Stimulated activated naive CD8-positive, alpha-beta T cell treated with anti-CD3 and anti-CD28 coated beads, Interleukin-15, amount 100 ng/mL, for 72 hours (primary cell): Measurements from ENCODE around the gene HABP4.
A peak's percentile ranks its signal among the peaks of the same experiment; 100 is the strongest.

ENCODE experiments used
- ATAC-seq: fragments of 150-1000 bp; cut with Tn5 transposase; 2 replicates; pipeline ENCODE4 v1.10.0; 2021; ENCODE audit warnings: mild to moderate bottlenecking, moderate library complexity
- DNase-seq, 2 donors: peaks; one replicate each; pipeline ENCODE4 v3.0.0; 2021 to 2022
- H3K27ac Mint-ChIP-seq, 2 donors: one replicate each; pipeline ENCODE4 v1.8.0; 2022; ENCODE audit warnings: mild to moderate bottlenecking in 2 of 2, mixed read lengths in 2 of 2, moderate library complexity in 2 of 2
- H3K27me3 Mint-ChIP-seq: one replicate; pipeline ENCODE4 v1.8.0; 2022; ENCODE audit warnings: mixed read lengths
- H3K4me1 Mint-ChIP-seq: one replicate; pipeline ENCODE4 v1.8.0; 2022; ENCODE audit warnings: mild to moderate bottlenecking, mixed read lengths
- H3K4me3 Mint-ChIP-seq, 2 donors: one replicate each; pipeline ENCODE4 v1.8.0; 2022; ENCODE audit warnings: mild to moderate bottlenecking in 2 of 2, mixed read lengths in 2 of 2, moderate library complexity in 1 of 2
- H3K9me3 Mint-ChIP-seq, 2 donors: one replicate each; pipeline ENCODE4 v1.8.0; 2022; ENCODE audit warnings: mixed read lengths in 2 of 2

HABP4 gene

DNA sequence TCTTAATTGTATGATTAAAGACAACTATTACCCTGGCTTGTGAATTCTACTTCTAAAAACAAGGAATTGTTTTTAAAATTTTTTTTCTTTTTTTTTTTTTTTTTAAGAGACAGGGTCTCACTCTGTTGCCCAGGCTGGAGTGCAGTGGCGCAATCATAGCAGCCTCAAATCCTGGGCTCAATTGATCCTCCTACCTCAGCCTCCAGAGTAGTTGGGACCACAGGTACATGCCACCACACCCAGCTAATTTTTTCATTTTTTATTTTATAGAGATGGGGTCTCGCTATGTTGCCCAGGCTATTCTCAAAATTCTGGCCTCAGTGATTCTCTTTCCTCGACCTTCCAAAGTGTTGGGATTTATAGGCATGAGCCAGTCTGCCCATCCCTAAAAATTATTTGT, 62.3 kb downstream of the HABP4 start:
- Mint-ChIP-seq H3K4me1 (peaks cover 13% of the 10 kb centered on the region), H3K27me3 (no peaks in the 10 kb centered on the region), H3K27ac (no peak overlapping the region), H3K4me3 (no peak overlapping the region), H3K9me3 (no peaks in the 10 kb centered on the region)
- DNase-seq: no peak
- ATAC-seq: no peak

DNA sequence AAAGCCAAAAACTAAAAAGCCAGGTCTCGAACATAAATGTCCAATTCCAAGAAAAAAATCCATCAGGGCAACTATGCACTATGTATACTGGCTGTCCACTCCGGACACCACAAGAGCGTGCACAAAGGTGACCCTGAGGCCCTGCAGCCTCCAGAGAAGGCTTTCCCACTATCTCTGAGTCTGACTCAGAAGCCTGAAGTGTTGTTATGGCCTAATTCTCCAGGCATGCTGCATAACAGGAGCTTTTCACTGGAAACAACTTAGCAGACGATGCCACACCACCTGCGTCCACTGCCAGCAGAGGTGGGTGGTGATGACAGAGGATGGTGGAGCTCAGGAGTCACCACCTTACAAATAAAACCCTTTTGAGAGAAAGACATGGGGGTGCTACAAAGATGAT, 63.7 kb downstream of the HABP4 start:
- no peak overlapping the region for H3K27ac Mint-ChIP-seq
- H3K27me3 Mint-ChIP-seq: no peaks in the 10 kb centered on the region
- ATAC-seq: no peak

DNA sequence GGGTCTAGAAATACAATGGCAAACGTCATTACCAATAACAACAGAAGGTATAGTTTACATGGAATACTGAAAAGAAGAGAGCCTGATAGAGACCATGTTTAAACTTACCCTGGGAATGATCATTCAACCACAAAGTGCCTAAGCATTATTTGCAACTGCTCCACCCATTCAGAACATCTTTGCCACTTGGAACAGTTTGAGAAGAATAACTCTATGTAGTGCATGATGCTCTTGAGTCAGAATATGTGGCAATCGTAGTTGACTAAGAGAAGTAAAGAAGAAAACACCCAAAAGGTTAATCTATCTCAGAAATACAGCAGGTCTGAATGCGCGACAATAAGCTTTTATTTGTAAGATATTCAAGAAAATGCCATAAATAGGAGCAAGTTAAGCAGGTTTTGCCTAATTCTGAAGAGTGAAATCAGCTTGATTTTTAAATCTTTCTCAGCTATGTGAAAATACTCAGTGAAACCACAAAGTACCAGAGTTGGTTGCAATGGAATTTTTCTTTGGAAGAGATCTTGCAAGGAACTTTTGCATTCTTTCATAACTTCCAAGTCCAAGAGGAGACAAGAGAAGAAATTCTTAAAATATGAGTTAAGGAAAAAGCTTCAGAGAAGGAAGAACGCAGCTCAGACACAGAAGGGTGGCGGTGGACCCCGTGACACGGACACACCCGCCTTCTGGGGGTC, 64.3 kb downstream of the HABP4 start:
- H3K9me3 Mint-ChIP-seq: no peaks in the 10 kb centered on the region

More for the DNA sequence above, 63.7 kb downstream of the HABP4 start:
- Mint-ChIP-seq H3K9me3 (no peaks in the 10 kb centered on the region), H3K4me3 (no peak overlapping the region), H3K4me1 (peaks cover 13% of the 10 kb centered on the region)
- DNase-seq: no peak

DNA sequence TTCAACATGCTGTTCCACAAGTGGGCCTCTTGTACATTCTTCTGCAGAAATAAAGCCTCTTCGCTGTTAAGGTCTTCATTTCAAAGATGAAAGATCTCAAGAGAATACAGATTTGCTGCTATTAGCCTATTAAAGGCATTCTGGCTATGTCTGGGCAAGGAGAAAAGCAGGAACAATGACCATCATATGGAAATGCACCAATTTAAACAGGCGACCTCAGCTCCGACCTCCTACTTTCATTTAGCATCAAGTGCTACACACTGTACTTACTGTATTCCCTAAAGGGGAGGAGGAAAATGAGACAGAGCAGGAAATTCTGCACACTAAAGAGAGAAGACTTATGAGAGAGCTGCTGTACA, 64.8 kb downstream of the HABP4 start:
- no peaks in the 10 kb centered on the region for H3K9me3 Mint-ChIP-seq
- DNase-seq (no peak), ATAC-seq (no peak)
- no peak overlapping the region for H3K27ac Mint-ChIP-seq
- no peaks in the 10 kb centered on the region for H3K27me3 Mint-ChIP-seq
- H3K4me3 Mint-ChIP-seq: no peak overlapping the region
- peaks cover 8% of the 10 kb centered on the region for H3K4me1 Mint-ChIP-seq

More for the DNA sequence above, 64.3 kb downstream of the HABP4 start:
- no peak for DNase-seq
- ATAC-seq: no peak
- H3K27me3 Mint-ChIP-seq: no peaks in the 10 kb centered on the region
- peaks cover 13% of the 10 kb centered on the region for H3K4me1 Mint-ChIP-seq
- H3K27ac Mint-ChIP-seq: no peak overlapping the region
- H3K4me3 Mint-ChIP-seq: no peak overlapping the region

DNA sequence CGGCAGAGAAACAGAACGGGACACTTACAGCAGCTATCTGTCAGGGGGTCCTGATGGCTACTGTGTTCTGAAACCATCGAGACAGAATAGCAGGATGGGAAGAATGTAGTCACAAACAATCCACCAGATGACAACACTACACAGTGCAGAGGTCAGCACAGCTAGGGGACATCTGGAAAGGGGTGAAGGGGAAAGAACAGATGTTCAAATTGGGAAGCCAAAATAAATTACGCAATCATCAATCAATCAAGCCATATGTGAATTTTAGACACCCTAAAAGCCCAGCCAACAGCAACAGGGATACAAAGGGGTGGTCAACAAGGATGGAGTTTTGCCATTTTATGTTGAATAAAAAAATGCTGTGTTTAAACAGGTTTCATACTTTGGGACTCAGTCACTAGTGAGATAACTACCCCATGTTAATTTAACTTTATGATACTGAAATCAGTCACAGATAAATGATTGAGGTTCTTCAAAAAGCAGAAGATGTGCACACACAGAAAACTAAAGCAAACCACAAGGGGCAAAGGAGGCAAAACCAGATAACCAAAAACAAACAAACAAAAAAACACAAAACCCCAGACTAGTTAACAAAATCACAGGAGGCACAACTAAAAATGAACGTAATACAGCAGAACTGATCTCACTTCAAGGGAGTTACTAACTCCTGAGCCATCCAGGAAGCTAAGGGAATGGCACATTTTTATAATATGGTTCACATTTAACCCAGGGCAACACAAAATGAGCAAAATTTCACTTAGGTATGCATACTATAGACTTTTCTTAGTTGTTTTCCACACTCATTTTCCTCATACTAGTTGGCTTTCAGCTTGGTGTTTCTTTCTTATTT, 65.9 kb downstream of the HABP4 start:
- Mint-ChIP-seq H3K27me3 (no peaks in the 10 kb centered on the region), H3K4me1 (no peaks in the 10 kb centered on the region), H3K4me3 (no peak overlapping the region), H3K9me3 (no peaks in the 10 kb centered on the region), H3K27ac (peak overlapping the region in 1 of 2 donors; percentile 3)
- DNase-seq (no peak), ATAC-seq (no peak)

DNA sequence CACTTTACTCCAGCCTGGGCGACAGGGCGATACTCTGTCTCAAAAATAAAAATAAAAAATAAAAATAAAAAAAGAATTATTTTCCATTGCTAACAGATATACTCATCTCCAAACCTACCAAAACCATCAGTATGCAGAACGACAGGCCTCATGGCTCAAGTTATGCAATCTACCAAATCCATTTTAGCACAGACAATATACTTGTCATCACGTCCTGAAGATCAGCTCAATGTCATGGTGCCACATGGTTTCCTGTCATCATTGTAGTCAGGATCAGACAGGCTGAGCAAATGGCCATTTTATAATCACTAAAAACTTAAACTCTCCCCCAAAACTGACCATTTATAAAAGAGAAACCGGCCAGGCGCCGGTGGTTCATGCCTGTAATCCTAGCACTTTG, 69.1 kb downstream of the HABP4 start:
- H3K27me3 Mint-ChIP-seq: no peaks in the 10 kb centered on the region
- peaks cover 15% of the 10 kb centered on the region for H3K4me1 Mint-ChIP-seq
- no peak overlapping the region for H3K4me3 Mint-ChIP-seq
- H3K27ac Mint-ChIP-seq: no peak overlapping the region
- DNase-seq: no peak
- no peak for ATAC-seq
- no peaks in the 10 kb centered on the region for H3K9me3 Mint-ChIP-seq

DNA sequence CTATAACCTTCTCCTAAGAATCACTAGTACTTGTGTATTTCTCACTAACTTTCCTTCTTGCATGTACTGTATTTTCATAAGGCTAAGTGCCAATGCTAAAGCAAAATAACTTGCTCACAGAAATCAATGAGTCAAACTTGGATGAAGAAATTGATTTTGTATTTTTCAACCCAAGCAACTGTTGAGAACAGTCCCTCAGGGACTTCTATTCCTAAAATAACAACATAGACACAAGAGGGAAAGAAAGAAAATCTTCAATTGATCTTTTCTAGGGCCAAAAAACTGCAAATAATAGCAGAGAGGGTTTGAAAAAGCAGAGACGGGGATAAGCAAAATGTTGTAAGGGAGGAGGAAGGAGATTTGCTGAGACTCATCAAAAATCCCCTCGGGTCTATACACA, 69.8 kb downstream of the HABP4 start:
- no peak overlapping the region for H3K4me3 Mint-ChIP-seq
- no peak for ATAC-seq
- peak overlapping the region in 1 of 2 donors; percentile 6 for H3K27ac Mint-ChIP-seq
- H3K9me3 Mint-ChIP-seq: no peaks in the 10 kb centered on the region
- no peaks in the 10 kb centered on the region for H3K27me3 Mint-ChIP-seq
- peaks cover 15% of the 10 kb centered on the region for H3K4me1 Mint-ChIP-seq
- DNase-seq: no peak

DNA sequence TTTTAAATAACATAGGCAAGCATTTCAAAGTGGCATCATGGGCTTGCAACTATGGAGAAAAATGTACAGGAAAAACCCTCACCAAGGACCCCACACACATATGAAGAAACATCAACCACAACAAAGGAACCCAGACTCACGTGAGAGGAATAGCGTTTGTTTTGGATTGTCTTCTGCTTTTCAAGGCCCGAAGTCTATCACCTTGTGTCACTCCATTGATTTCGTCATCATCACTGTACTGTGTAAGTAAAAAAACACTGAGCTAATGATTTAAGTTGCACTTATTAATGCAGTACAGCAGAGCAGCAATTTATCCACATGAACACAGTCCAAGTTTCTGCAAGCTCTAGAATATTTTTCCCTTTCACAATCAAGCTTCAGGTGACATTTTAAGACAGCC, 72.4 kb downstream of the HABP4 start:
- no peaks in the 10 kb centered on the region for H3K9me3 Mint-ChIP-seq
- no peak overlapping the region for H3K4me3 Mint-ChIP-seq
- no peaks in the 10 kb centered on the region for H3K27me3 Mint-ChIP-seq
- H3K4me1 Mint-ChIP-seq: peaks cover 15% of the 10 kb centered on the region
- DNase-seq: no peak
- ATAC-seq: peak; percentile 55
- peak overlapping the region in 1 of 2 donors; percentile 74 for H3K27ac Mint-ChIP-seq

DNA sequence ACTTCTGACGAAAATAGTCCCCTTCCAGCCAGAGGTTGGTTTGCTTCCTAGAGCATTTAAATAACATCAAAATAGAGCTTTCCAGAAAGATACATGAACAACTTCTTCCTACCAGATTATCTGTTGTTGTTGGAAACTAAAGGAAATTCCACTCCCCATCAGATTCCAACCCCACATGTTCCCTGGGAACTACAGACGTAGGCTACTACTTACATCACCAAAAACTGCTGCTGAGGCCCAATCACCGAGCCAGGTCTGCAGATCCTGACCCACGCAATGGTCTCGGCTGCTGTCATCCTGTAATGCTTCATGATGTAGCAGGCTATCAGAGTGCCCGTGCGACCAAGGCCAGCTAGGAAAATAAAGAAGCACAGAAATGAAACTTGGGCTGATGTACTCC, 73.4 kb downstream of the HABP4 start:
- Mint-ChIP-seq H3K4me1 (peaks cover 15% of the 10 kb centered on the region), H3K27me3 (no peaks in the 10 kb centered on the region), H3K9me3 (no peaks in the 10 kb centered on the region), H3K4me3 (no peak overlapping the region), H3K27ac (no peak overlapping the region)
- no peak for DNase-seq
- no peak for ATAC-seq

DNA sequence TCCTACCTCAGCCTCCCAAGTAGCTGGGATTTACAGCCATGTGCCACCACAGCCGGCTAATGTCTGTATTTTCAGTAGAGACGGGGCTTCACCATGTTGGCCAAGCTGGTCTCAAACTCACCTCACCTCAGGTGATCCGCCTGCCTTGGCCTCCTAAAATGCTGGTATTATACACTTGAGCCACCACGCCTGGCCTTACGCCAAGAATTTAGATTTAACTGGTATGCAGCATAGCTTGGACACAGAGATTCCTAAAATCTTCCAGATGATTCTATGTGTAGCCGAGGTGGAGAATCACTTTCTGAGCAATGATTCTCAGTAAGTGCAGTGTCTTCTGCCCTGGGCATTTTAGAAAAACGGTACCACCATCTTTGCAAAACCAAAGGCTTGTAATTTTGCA, 74.1 kb downstream of the HABP4 start:
- Mint-ChIP-seq H3K4me1 (peaks cover 15% of the 10 kb centered on the region), H3K9me3 (no peaks in the 10 kb centered on the region), H3K4me3 (no peak overlapping the region), H3K27ac (no peak overlapping the region), H3K27me3 (no peaks in the 10 kb centered on the region)
- DNase-seq: no peak
- no peak for ATAC-seq

DNA sequence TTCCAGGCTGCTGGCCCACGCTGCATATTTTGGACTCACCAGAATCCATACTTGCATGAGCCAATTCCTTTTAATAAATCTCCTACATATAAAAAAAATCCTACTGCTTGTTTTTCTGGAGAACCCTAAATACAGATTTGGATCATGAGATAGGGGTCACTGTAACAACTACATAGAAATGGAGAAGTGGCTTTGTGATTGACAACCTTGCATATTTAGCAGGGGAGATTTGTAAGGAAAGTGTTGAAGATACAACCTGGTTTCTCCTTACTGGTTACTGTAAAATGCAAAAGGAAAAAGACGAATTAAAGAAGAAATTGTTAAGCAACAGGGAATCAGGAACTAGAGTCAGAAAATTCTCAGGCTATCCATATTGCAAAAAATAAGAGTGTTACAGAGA, 74.8 kb downstream of the HABP4 start:
- no peaks in the 10 kb centered on the region for H3K9me3 Mint-ChIP-seq
- no peak overlapping the region for H3K4me3 Mint-ChIP-seq
- H3K27me3 Mint-ChIP-seq: no peaks in the 10 kb centered on the region
- no peak for ATAC-seq
- H3K4me1 Mint-ChIP-seq: peaks cover 15% of the 10 kb centered on the region
- no peak for DNase-seq
- peak overlapping the region in 1 of 2 donors; percentile 1 for H3K27ac Mint-ChIP-seq

DNA sequence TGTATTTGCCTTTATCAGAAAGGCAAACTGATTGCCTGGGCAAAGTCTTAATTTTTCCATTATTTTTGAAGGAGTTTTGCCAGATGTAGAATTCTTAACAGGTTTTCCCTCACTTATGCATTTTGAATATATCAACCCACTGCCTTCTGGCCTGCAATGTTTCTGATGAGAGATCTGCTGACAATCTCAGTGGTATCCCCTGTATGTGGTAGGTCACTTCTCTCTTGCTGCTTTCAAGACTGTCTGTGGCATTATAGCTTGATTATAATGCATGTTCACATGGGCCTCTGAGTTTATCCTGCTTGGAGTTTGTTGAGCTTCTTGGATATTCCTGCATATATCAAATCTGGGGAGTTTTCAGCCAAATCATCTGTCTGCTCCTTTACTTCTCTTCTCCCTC, 82.2 kb downstream of the HABP4 start:
- Mint-ChIP-seq H3K27me3 (no peaks in the 10 kb centered on the region), H3K4me1 (no peaks in the 10 kb centered on the region), H3K27ac (no peak overlapping the region), H3K4me3 (no peak overlapping the region), H3K9me3 (peaks cover 0 to 7% of the 10 kb centered on the region in 2 donors)
- no peak for DNase-seq
- no peak for ATAC-seq

DNA sequence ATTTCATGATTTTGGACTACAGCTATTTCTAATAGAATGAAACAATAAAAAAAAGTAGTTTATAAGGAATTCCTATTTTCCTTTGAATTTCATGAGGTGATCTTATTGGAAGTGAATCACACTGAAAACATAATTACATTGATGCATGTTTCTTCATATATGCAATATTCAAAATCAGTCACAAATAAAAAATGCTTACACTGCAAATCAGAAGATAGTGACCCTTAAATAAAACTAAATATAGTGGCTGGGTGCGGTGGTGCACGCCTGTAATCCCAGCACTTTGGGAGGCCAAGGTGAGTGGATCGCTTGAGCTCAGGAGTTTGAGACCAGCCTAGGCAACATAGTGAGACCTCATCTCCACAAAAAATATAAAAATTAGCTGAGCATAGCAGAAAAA, 90.1 kb downstream of the HABP4 start:
- Mint-ChIP-seq H3K27me3 (no peaks in the 10 kb centered on the region), H3K27ac (no peak overlapping the region), H3K4me3 (no peak overlapping the region), H3K4me1 (no peaks in the 10 kb centered on the region), H3K9me3 (no peaks in the 10 kb centered on the region)
- ATAC-seq: no peak
- no peak for DNase-seq
